NCI-H510A treated with DMSO at 0.1 percent for 48 hours (cell line): ENCODE results near the gene YWHAG.
A peak's percentile ranks its signal among the peaks of the same experiment; 100 is the strongest.
"Not testable (repeated sequence)": the region's sequence is repeated elsewhere in the genome, so short reads cannot be mapped to it uniquely, and the experiment has no call there.

ENCODE experiments used
- DNase-seq: peaks from one replicate; lab custom pipeline; 2025; lab: John Stamatoyannopoulos, UW

YWHAG gene

DNA sequence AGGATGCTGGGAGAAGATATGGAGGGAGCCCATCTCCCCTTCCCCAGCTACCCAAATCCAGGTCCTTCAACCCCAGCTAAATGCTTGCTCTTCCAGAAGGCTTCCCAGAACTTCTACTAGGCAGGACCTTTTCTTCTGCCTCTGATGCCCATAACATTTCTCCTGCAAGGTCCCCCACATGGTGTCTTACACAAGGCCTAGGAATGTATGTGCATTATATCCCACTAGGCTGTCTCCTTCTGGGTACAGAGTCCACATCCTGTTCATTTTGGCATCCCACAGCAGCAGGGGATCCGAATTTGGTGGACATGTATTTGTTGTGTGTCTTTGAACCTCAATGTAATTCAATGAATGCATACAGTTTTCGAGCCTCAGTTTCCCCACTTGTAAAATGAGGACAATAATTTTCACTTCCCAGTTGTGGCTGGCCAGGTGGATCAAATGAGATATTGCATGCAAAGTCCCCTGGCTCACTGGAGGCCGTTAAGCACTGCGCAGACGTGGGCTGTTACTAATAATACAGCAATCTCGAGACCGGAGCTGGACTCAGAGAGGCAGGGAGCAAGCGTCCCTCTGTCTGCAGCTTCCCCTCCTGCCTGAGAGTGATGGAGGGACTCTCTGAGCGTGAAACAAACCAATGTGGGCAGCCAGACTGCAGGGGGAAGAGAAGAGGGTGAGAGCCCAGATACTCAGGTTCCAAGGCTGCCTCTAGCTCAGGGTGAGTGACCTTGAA lies 18.6 kb upstream of the YWHAG start:
- no peak for DNase-seq

- DNase-seq: no peak
Observed at GRCh38 chr7:76375251-76375650, 16.5 kb upstream of the YWHAG start.

DNA sequence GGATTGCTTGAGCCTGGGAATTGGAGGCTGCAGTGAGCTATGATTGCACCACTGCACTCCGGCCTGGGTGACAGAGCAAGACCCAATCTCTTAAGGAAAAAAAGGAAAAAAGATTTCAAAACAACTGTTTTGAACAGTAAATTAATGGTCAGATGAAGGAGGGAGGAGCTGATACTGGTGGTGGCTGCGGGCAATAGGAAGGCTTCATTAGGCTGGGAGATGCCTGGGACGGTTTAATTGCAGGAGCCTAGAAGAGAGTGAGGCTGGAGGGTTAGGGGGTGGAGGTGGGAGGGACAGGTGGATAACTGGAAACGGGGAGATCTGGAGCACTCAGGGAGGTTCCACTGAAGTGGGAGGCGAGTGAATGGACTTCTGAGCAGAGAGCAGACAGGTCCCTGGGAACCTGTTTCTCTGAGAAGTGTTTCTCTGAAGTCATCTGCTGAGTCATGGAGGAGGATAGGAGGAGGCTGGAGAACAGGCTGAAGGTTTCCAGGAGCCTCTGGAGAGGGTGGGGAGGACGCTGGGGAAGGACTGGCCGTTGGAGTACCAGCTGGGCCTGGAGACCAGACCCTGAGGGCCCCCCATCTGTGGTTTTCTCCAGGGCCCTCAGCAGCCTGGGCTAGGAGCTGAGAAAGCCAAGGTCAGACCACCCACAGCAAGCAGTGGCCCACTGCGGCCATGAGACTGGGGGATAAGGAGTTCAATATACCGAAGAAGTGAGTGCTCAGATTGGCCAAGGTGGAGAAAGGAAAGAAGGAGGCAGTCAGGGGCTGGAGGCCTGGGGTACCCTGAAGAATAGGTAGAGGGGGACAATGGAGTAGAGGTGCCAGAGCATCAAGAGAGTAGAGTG lies 14.4 kb upstream of the YWHAG start:
- DNase-seq: no peak

DNA sequence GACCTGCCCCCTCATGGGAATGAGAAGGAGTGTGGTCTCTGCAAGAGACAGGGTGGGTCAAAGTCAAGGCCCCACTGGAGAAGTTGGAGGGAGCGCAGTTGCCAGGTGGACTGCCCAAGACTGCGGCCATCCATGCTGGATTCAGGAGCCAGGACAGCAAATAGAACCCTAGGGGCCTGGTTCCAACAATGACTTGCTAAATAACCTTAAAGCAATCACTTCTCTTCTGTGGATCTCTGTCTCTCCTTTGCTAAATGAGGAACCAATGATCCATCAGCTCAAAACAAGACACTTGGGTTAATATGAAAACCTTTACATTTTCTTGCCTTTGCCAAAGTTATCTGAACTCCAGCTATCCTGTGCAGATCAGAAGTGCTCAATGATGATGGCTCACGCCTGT lies 12.6 kb upstream of the YWHAG start:
- DNase-seq: no peak

- no peak for DNase-seq
Observed at GRCh38 chr7:76369018-76369417, 10.2 kb upstream of the YWHAG start.

GRCh38 chr7:76368190-76368589 lies 9.4 kb upstream of the YWHAG start:
- DNase-seq: no peak

- no peak for DNase-seq
Observed at GRCh38 chr7:76364198-76364584, 5.4 kb upstream of the YWHAG start.

GRCh38 chr7:76363754-76364153 lies 5.0 kb upstream of the YWHAG start:
- DNase-seq: not testable (repeated sequence)

- no peak for DNase-seq
Observed at GRCh38 chr7:76359978-76360638, 1.3 kb upstream of the YWHAG start.

DNA sequence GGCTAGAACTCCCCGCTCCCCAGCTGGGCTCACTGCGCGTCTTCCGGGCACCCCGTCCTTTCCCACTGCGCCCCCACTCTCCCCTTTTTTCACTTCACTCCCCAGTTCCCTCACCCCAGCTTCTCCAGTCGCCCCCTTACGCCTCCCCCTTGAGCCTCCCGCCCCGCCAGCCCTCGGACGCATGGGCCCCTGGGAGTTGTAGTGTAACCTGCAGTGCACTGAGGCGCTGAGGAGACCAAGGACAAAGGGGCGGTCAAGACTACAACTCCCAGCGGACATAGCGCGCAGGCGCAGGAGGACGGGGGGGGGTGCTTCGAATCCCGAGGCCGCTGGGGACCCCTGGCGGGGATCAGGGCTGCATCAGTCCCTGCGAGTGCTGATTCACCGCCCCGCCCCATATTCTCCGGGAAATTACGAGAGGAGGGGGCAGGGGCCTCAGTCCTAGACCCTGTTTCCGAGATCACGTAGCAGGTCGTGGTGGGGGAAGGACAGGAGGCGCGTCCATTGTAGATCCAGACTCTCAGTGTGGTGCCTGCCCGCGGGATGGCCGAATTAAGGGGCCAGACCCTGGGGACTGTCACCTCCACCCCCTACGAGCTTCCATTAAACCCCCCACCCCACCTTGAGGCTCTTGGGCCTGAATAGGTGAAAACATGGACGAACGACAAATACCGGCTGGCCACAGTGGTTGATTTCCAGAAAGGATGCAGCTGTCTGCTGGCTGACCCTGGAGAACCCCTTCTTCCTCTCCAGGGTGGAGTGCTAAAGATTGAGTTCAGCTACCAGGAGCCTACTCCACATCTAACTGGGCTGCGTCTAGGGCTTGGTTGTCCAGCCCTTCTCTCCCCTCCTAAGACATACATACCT lies 553 bp upstream of the YWHAG start:
- DNase-seq: peak; percentile 92

DNA sequence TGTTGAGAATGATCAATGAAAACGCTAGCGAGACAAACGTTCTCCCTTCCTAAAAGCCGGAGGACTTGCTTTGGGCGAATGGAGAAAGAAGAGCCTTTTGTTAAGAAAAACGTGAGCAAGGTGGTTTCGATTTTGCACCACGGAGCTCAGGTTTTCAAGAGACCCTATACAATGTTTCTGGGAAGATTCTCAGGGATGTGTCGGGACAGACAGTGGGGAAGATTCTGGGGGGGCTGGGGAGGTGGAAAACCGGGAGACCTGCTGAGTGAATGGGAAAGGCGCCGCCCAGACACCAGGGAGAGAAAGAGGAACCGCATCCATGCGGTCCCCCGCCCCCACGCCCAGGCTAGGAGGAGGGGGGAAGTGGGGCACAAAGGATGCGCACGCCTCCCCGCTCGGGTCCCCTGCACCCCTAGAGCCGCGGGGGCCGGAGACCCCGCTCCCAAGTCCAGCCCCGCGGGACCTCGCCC lies 745 bp downstream of the YWHAG start:
- no peak for DNase-seq

DNA sequence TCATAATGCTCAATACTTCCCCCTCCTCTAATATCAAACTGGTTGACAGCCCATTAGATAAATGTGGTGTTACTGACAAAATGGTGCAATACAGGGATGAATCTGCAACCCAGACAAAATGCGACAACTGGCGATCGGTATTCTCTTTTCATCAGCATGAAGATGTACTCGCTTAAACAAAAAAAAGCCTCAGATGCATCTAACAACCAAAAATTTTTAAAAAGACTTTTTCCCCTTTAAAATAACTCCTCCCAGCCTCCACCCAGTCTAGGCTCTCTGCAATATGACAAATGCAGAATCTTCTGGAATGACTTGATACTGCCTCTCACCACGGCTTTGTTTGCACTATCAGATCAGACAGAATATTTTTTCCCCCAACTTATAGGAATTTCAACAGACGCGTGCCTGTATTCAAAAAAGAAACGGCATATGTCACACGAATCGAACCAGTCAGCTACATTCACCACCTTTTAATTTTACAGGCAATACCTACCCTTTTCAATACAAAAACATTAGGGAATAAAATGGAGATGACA lies 1.2 kb downstream of the YWHAG start:
- no peak for DNase-seq

GRCh38 chr7:76356823-76357222 lies 2.0 kb downstream of the YWHAG start:
- DNase-seq: no peak

GRCh38 chr7:76356115-76356514 lies 2.7 kb downstream of the YWHAG start:
- no peak for DNase-seq

DNA sequence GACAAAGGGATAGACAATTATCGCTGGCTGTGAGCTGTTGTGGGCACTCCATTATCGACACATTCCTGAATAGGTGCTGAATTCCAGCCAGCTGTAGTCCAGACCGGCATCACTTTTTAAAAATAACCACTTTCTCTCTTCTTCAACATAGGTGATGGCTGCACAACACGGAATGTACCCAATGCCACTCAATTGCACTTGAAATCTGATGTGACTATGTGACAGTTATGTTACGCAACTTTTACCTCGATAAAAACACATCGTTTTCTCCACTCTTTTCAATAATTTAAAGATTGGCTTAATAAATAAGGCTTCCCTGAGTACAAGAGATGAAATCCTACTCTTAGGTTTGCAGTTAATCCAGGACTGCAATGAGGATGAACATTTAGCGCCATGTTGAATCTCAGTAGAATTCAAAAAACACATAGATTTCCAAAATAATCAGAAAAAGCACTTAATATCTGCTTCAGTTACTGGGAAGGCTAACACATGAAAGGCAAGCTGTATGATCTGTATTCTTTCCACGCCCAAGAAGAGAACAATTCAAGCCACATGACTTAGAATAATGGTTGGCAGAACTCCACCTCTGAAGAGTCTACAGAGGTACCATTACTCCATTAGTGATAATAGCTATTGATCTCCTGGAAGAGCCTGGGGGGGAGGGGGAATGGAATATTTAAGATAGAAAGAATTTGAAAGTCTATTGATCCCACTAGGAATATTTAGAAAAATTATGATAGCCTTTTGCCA lies 3.6 kb downstream of the YWHAG start:
- no peak for DNase-seq

GRCh38 chr7:76354516-76354915 lies 4.3 kb downstream of the YWHAG start:
- no peak for DNase-seq

DNA sequence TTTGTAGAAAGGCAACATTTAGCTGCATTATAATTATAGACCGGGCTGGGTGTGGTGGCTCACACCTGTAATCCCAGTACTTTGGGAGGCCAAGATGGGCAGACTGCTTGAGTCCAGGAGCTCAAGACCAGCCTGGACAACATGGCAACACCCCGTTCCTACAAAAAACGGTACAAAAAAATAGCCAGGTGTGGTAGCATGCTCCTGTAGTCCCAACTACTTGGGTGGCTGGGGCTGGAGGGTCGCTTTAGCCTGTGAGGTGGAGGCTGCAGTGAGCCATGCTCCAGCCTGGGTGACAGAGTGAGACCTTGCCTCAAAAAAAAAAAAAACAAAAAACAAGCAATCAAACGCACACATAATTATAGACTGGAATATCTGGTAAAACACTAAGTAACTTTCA lies 5.0 kb downstream of the YWHAG start:
- DNase-seq: no peak

DNA sequence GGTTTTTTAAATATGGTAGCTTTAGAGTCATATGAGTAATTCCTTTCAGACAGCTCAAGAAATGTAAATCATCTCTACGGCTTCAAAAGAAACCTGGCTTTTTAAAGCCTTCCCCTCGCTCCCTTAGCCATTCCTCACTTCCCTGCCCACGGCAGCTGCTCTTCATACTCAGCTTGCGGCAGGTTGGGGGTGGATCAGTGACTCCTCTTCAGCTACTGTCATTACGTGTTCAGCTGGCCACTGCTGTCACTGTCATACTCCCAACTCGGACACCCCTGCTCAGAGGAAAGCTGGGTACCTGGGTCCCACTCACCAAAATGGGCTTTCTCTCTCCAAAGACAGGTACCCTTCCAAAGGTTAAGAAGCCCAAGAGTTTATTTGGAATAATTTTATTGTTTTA lies 6.6 kb downstream of the YWHAG start:
- no peak for DNase-seq

- DNase-seq: no peak
Observed at GRCh38 chr7:76351372-76351771, 7.4 kb downstream of the YWHAG start.

DNA sequence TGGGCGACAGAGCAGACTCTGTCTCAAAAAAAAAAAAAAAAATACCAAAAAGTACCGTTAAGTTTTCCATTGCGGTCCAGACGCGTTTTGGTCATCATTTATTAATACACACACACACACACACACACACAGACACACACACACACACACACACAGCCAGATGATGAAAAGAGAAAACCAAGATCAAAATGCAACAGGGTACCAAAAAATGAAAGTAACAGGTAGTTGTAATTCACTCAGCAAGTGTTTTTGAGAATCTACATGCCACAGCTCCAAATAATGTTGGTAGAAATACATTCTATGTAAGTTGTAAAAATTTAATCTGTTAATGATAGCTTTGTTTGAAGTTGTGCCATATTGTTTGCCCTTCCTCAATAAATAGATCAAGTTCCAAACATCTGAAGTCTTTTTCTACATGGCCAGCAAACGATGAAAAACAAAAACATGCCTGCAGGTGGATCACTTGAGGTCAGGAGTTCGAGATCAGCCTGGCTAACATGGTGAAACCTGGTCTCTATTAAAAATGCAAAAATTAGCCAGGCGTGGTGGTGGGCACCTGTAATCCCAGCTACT lies 9.4 kb downstream of the YWHAG start:
- no peak for DNase-seq

DNA sequence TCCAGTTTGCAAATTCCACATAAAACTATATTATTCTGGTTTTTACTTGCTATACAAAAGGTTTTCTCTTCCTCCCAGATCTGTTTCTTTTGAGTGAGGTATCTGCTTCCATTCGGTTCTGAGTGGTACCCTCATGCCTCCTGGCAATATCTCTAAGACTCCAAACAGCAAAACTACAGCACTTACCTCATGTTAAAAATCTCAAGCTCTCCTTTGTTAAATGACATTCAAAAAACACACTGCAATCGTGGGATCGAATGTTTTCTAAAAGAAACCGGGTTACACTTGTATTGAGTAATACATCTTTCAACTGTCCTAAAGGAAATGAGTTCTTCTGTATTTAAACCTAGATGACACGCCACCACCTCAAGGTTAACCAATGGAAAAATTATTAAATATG lies 11.1 kb downstream of the YWHAG start:
- no peak for DNase-seq
